ENCODE measurements around the gene BTAF1. TPM values are rescaled to one million over a fixed set of nuclear protein-coding genes. Genes with fewer than 3 reads are reported as not detected.

Gene BTAF1
- total and polyA plus RNA-seq, 12 donors, result 7.8 to 55.5 (median 21.3) TPM

DNA sequence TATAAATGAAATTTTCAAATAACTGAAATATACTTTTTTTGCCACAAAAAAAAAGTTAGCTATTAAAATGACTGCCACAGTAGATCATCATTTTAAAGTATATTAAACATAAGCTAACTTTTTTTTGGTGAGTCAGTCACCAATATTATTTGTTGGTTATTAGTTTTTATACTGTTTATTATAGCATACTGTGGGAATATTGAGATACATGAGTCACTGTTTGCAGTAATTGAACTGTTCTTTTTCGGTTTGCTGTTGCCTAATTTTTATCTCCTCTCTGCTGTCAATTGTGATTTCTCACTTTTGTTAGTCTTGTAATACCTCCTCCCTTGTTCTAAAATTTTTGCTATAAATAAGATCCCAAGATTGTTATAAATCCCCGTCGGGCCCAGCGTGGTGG is 45.7 kb downstream of the BTAF1 start:
- Histone ChIP-seq H3K4me1 (replicated peaks in 1 of 2) (no peaks in the 10 kb centered on the region), H3K36me3 (replicated peaks in 1 of 2) (peaks cover 0 to 7% of the 10 kb centered on the region in 2 donors), H3K27ac (no peak overlapping the region), H3K27me3 (no peaks in the 10 kb centered on the region), H3K4me3 (no peak overlapping the region), H3K9me3 (replicated peaks in 1 of 3) (no peaks in the 10 kb centered on the region)
- intact Hi-C loops (cut with DNase I), result no loop called here
- TF ChIP-seq POLR2A (IDR thresholded peaks at IDR 0.05) (no peak), CTCF (IDR thresholded peaks at IDR 0.05) (no peak)
- WGBS, 4 donors, result 76 to 83% (median 79%) methylated on average over 4 of the region's 4 CpGs
- DNase-seq, result peak in 1 of 7 donors; percentile 16

DNA sequence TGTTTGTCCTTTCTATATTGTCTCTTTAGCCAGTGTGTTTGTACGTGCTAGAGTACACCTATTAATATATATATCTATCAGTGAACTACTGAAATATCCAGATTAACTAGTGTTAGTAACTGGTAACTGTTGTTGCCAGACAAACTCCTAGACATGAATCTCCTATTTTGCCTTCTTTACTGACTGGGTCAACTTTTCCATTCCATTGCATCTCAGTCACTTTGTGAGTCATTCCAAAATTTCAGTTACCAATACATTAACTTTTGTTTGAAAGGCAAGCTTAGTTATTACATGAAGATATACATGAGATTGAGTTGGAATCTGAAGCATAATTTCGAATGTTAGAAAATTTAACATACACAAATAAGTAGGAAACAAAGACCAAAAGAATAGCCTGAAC is 51.4 kb downstream of the BTAF1 start:
- no peaks in the 10 kb centered on the region for H3K27me3 ChIP-seq
- H3K4me1 ChIP-seq (replicated peaks in 1 of 2), result no peaks in the 10 kb centered on the region
- no peak for TF ChIP-seq CTCF (IDR thresholded peaks at IDR 0.05)
- TF ChIP-seq POLR2A (IDR thresholded peaks at IDR 0.05), result no peak
- H3K9me3 ChIP-seq (replicated peaks in 1 of 3), result no peaks in the 10 kb centered on the region
- WGBS, 4 donors, result 92 to 96% (median 93%) methylated on average over 2 of the region's 2 CpGs
- DNase-seq, result no peak
- H3K4me3 ChIP-seq, result no peak overlapping the region
- no peak overlapping the region for H3K27ac ChIP-seq
- intact Hi-C loops (cut with DNase I), result no loop called here
- no peaks in the 10 kb centered on the region for H3K36me3 ChIP-seq (replicated peaks in 1 of 2)

DNA sequence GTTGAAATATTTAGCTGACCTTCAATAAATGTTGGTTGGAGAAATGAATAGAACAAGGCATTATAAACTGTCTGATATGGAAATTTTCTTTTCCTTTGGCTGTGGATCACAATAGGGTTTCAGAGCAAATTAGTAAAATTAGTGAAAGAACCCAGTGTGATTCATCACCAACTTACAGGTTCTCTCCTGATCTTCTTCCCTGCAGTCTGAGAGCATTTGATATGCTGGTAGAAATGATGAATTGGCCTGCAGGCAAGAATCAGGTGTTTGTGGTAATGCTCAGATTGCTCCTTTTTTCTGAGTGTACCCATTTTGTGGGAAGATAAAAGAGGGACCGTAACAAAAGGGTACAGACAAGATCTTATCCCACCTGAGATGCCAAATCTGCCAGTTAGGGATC is 51.9 kb downstream of the BTAF1 start:
- TF ChIP-seq CTCF (IDR thresholded peaks at IDR 0.05), result no peak
- TF ChIP-seq POLR2A (IDR thresholded peaks at IDR 0.05), result no peak
- no peak for DNase-seq
- Histone ChIP-seq H3K27ac (no peak overlapping the region), H3K27me3 (no peaks in the 10 kb centered on the region), H3K4me1 (replicated peaks in 1 of 2) (no peaks in the 10 kb centered on the region), H3K4me3 (no peak overlapping the region), H3K36me3 (replicated peaks in 1 of 2) (no peaks in the 10 kb centered on the region), H3K9me3 (replicated peaks in 1 of 3) (no peaks in the 10 kb centered on the region)
- WGBS, 4 donors, result 87 to 100% (median 93%) methylated on average over 1 of the region's 1 CpG
- intact Hi-C loops (cut with DNase I), result no loop called here

GRCh38 chr10:91976317-91977051 is 52.9 kb downstream of the BTAF1 start:
- Histone ChIP-seq H3K36me3 (replicated peaks in 1 of 2) (peaks cover 0 to 1% of the 10 kb centered on the region in 2 donors), H3K4me3 (no peak overlapping the region), H3K27ac (no peak overlapping the region), H3K27me3 (no peaks in the 10 kb centered on the region), H3K9me3 (replicated peaks in 1 of 3) (no peaks in the 10 kb centered on the region), H3K4me1 (replicated peaks in 1 of 2) (no peaks in the 10 kb centered on the region)
- no peak for TF ChIP-seq CTCF (IDR thresholded peaks at IDR 0.05)
- no peak for TF ChIP-seq POLR2A (IDR thresholded peaks at IDR 0.05)
- intact Hi-C loops (cut with DNase I), result no loop called here
- 87 to 94% (median 93%) methylated on average over 5 of the region's 5 CpGs for WGBS, 4 donors
- DNase-seq, result no peak
